Endodermal cell (in vitro differentiated cells): Measurements from ENCODE around the gene RNU6-9. TPM values are rescaled to one million over a fixed set of nuclear protein-coding genes. Genes with fewer than 3 reads are reported as not detected.
A peak's percentile ranks its signal among the peaks of the same experiment; 100 is the strongest.

Source experiments
- DNase-seq: peaks from one replicate; pipeline ENCODE4 v3.0.0-alpha.2; 2017
- H3K27ac ChIP-seq: 2 replicates; pipeline ENCODE4 v1.5.1; 2013; ENCODE audit warnings: mild to moderate bottlenecking, low read depth, low read length, moderate library complexity
- H3K27me3 ChIP-seq: 2 replicates; pipeline ENCODE4 v1.6.1; 2013; ENCODE audit warnings: mild to moderate bottlenecking, low read length, moderate library complexity; ENCODE audit not compliant: insufficient read depth, control insufficient read depth, poor library complexity, severe bottlenecking
- H3K36me3 ChIP-seq: 2 replicates; pipeline ENCODE4 v1.7.0; 2013; ENCODE audit warnings: mild to moderate bottlenecking, low read length, moderate library complexity; ENCODE audit not compliant: control insufficient read depth, insufficient read depth
- H3K4me1 ChIP-seq: one replicate; pipeline ENCODE4 v1.7.0; 2013; ENCODE audit warnings: low read length; ENCODE audit not compliant: control insufficient read depth, insufficient read depth
- H3K4me3 ChIP-seq: 2 replicates; pipeline ENCODE4 v1.5.1; 2013; ENCODE audit warnings: mild to moderate bottlenecking, low read length, moderate library complexity
- H3K9ac ChIP-seq: 2 replicates; pipeline ENCODE4 v1.6.1; 2013; ENCODE audit warnings: mild to moderate bottlenecking, low read length, moderate library complexity; ENCODE audit not compliant: poor library complexity, severe bottlenecking; ENCODE audit errors: extremely low read depth
- H3K9me3 ChIP-seq: 2 replicates; pipeline ENCODE4 v1.6.1; 2013; ENCODE audit warnings: mild to moderate bottlenecking, low read length, moderate library complexity; ENCODE audit not compliant: control insufficient read depth
- H3K27ac Mint-ChIP-seq: 2 replicates; pipeline ENCODE4 v1.8.0; 2020; ENCODE audit warnings: mixed read lengths
- H3K27me3 Mint-ChIP-seq: 2 replicates; pipeline ENCODE4 v1.8.0; 2021; ENCODE audit warnings: mild to moderate bottlenecking, mixed read lengths; ENCODE audit not compliant: insufficient read depth
- H3K36me3 Mint-ChIP-seq: 2 replicates; pipeline ENCODE4 v1.8.0; 2020; ENCODE audit warnings: low read depth, mixed read lengths
- H3K4me1 Mint-ChIP-seq: 2 replicates; pipeline ENCODE4 v1.8.0; 2020; ENCODE audit warnings: mixed read lengths
- H3K4me3 Mint-ChIP-seq: 2 replicates; pipeline ENCODE4 v1.8.0; 2020; ENCODE audit warnings: mild to moderate bottlenecking, moderate library complexity, mixed read lengths
- H3K9me3 Mint-ChIP-seq: 2 replicates; pipeline ENCODE4 v1.8.0; 2020; ENCODE audit warnings: mild to moderate bottlenecking, mixed read lengths
- WGBS, 2 experiments: methylation state at CpG; one replicate each; pipeline versions ENCODE4 v1.1.5 to v1.1.7; 2013; ENCODE audit warnings: missing lambda C conversion rate in 2 of 2, mixed read lengths in 1 of 2; ENCODE audit not compliant: insufficient coverage in 1 of 2, insufficient read length in 1 of 2; 5-methylcytosine and 5-hydroxymethylcytosine counted together
- total RNA-seq, 2 donors: library from RNA; stranded (reverse); fragmentation: NEBNext Ultra II Directional in 1 of 2; extraction: Animal tissue kit (Norgen Biotek cat#: 25700) in 1 of 2; gene quantifications; 2 replicates in 1 of 2; 3 replicates in 1 of 2; pipeline ENCODE4 v1.2.1, GENCODE V29; 2021
- TF ChIP-seq, protein P1 (sequence below): fragments of 200-600 bp; sonication (generic); conservative IDR thresholded peaks from 2 replicates; pipeline ENCODE4 v1.5.0; 2021; ENCODE audit warnings: antibody characterized with exemption, mild to moderate bottlenecking

RNU6-9 gene
- total RNA-seq, 2 donors from 2014 or later = not detected

DNA sequence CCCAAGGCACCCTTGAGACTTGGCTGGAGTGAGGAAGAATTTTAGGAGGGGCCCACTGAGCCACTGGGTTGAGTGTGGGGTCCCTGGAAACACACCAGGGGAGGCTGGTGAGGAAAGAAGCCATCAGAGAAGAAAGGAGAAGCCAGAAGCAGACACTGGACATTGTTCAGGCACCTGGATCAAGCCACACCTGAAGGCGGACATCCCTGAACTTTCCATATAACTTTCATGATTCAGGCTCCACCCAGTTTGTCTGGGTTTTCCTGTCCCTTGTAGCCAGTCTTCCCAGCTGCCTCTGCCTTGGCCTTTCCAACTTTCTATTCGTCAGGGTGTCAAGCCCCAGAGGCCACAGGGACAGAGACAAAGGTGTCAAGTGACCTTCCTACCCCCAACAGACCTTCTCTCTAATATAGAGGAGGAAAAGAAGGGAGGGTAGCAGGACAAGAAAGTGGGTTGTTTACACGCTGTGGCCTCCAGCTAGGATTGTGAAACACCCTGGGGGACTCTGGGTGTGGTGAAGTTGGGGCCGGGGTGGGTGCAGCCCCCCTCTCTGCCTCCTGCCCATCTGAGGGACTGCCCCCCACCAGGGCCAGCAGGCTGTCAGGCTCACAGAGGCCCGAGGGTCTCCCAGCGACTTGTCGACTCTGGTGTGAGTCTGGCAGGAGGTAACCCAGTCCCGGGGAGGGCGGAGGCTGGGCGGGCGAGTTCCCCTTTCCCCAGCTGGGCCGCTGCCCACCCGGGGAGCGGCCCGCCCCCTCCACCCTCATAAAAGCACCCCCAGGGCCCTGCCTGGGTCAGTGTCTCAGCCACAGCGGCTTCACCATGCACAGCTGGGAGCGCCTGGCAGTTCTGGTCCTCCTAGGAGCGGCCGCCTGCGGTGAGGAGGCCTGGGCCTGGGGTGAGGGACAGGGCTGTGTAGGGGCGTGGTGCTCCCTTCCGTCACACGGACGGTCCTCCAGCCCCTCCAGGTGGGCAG is 34.1 kb upstream of the RNU6-9 start, which contains the start of gene CFD:
CFD (plus strand) TSS at position 797 of the 976 bp plus-strand sequence; CDS start at position 823, 26 bp downstream.
- no peaks in the 10 kb centered on the region for H3K36me3 Mint-ChIP-seq
- H3K4me1 Mint-ChIP-seq = no peaks in the 10 kb centered on the region
- WGBS, 2 experiments = 83 to 86% methylated on average over 11 to 23 of the region's 24 CpGs
- Histone ChIP-seq H3K9me3 (no peaks in the 10 kb centered on the region), H3K27me3 (peaks cover 25% of the 10 kb centered on the region), H3K4me3 (no peak within 1 kb of the TSS), H3K27ac (no peak within 1 kb of the TSS), H3K4me1 (no peaks in the 10 kb centered on the region), H3K9ac (no peak within 1 kb of the TSS), H3K36me3 (no peaks in the 10 kb centered on the region)
- peaks cover 45% of the 10 kb centered on the region for H3K27me3 Mint-ChIP-seq
- no peak within 1 kb of the TSS for H3K27ac Mint-ChIP-seq
- no peak for DNase-seq
- H3K4me3 Mint-ChIP-seq = peak within 1 kb of the TSS; percentile 28
- TF ChIP-seq, protein P1, sequence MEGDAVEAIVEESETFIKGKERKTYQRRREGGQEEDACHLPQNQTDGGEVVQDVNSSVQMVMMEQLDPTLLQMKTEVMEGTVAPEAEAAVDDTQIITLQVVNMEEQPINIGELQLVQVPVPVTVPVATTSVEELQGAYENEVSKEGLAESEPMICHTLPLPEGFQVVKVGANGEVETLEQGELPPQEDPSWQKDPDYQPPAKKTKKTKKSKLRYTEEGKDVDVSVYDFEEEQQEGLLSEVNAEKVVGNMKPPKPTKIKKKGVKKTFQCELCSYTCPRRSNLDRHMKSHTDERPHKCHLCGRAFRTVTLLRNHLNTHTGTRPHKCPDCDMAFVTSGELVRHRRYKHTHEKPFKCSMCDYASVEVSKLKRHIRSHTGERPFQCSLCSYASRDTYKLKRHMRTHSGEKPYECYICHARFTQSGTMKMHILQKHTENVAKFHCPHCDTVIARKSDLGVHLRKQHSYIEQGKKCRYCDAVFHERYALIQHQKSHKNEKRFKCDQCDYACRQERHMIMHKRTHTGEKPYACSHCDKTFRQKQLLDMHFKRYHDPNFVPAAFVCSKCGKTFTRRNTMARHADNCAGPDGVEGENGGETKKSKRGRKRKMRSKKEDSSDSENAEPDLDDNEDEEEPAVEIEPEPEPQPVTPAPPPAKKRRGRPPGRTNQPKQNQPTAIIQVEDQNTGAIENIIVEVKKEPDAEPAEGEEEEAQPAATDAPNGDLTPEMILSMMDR = no peak
- H3K9me3 Mint-ChIP-seq = no peaks in the 10 kb centered on the region

DNA sequence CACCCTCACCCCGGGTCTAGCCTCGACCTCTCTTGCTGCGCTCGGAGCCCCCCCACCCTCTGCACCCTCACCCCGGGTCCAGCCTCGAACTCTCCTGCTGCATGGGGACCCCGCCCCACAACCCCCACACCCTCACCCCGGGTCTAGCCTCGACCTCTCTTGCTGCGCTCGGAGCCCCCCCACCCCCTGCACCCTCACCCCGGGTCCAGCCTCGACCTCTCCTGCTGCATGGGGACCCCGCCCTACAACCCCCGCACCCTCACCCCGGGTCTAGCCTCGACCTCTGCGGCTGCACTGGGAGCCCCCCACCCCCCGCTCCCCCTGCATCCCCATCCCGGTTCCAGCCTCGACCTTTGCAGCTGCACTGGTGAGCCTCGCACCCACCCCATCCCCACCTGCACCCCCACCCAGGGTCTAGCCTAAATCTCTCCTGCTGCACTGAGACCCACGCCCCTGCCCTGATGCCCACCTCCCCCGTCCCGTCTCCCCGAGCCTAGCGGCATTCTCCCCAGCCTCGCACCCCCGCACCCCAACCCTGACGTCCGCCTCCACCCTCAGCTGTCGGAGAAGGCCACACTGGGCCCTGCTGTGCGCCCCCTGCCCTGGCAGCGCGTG is 32.0 kb upstream of the RNU6-9 start:
- no peak for DNase-seq
- H3K4me1 Mint-ChIP-seq = no peaks in the 10 kb centered on the region
- no peaks in the 10 kb centered on the region for H3K9me3 Mint-ChIP-seq
- H3K4me3 Mint-ChIP-seq = no peak overlapping the region
- peaks cover 45% of the 10 kb centered on the region for H3K27me3 Mint-ChIP-seq
- no peak overlapping the region for H3K27ac Mint-ChIP-seq
- no peaks in the 10 kb centered on the region for H3K4me1 ChIP-seq
- H3K9ac ChIP-seq = no peak overlapping the region
- H3K9me3 ChIP-seq = no peaks in the 10 kb centered on the region
- no peak overlapping the region for H3K27ac ChIP-seq
- H3K4me3 ChIP-seq = no peak overlapping the region
- WGBS, 2 experiments = 48 to 53% methylated on average over 7 to 20 of the region's 35 CpGs
- H3K36me3 ChIP-seq = no peaks in the 10 kb centered on the region
- H3K27me3 ChIP-seq = peaks cover 25% of the 10 kb centered on the region
- TF ChIP-seq, protein P1 = no peak
- H3K36me3 Mint-ChIP-seq = peaks cover 4% of the 10 kb centered on the region

DNA sequence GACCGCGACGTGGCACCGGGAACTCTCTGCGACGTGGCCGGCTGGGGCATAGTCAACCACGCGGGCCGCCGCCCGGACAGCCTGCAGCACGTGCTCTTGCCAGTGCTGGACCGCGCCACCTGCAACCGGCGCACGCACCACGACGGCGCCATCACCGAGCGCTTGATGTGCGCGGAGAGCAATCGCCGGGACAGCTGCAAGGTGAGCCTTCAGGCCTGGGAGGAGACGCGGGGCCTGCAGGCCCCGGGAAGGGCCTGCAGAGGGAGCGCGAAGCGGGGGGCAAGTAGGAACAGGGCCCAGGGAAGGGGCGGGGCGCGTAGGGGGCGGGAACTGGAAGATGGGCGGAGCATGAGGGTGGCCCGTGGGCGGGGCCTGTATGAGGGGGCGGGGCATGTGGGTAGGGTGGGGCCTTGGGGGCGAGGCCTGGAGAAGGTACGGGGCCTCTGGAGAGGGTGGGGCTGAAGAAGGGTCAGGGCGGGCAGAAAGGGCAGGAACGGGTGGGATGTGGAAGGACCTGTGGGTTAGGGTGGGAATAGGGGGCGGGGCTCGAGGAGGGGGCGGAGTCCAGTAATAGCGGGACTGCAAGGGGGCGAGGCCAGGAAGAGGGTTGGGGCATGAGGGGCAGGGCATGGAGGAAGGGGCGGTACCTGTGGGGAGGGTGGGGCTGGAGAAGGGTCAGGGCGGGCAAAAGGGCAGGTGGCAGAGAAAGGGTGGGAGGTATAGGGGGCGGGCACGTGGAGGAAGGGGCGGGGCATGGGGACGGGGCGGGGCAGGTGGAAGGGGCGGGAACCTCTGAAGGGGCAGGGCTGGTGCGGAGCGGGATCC is 31.3 kb upstream of the RNU6-9 start:
- TF ChIP-seq, protein P1 = peak; percentile 36
- Mint-ChIP-seq H3K4me3 (no peak overlapping the region), H3K9me3 (no peaks in the 10 kb centered on the region), H3K36me3 (peaks cover 4% of the 10 kb centered on the region), H3K4me1 (no peaks in the 10 kb centered on the region), H3K27ac (no peak overlapping the region), H3K27me3 (peaks cover 45% of the 10 kb centered on the region)
- Histone ChIP-seq H3K4me1 (no peaks in the 10 kb centered on the region), H3K36me3 (no peaks in the 10 kb centered on the region), H3K9me3 (no peaks in the 10 kb centered on the region), H3K9ac (no peak overlapping the region), H3K4me3 (no peak overlapping the region), H3K27ac (no peak overlapping the region), H3K27me3 (peaks cover 25% of the 10 kb centered on the region)
- 18 to 32% methylated on average over 22 to 54 of the region's 60 CpGs for WGBS, 2 experiments
- DNase-seq = peak; percentile 97
